Measurements from ENCODE around the gene FAM151A. TPM values are rescaled to one million over a fixed set of nuclear protein-coding genes. Genes with fewer than 3 reads are reported as not detected.
"Not testable (repeated sequence)": the region's sequence is repeated elsewhere in the genome, so short reads cannot be mapped to it uniquely, and the experiment has no call there.

FAM151A gene
- total RNA-seq, 1 experiment from 2014 or later = not detected

- Mint-ChIP-seq H3K9me3 (ENCODE audit: low read depth, unreplicated experiment) (peaks cover 5% of the 10 kb centered on the region), H3K27me3 (ENCODE audit: unreplicated experiment) (peaks cover 43% of the 10 kb centered on the region), H3K4me3 (ENCODE audit: low read depth, unreplicated experiment) (no peak overlapping the region), H3K36me3 (ENCODE audit: insufficient read depth, unreplicated experiment) (no peaks in the 10 kb centered on the region), H3K27ac (ENCODE audit: unreplicated experiment) (no peak overlapping the region), H3K4me1 (ENCODE audit: low read depth, unreplicated experiment) (peaks cover 4% of the 10 kb centered on the region)
- TF ChIP-seq CTCF (IDR thresholded peaks at IDR 0.05; ENCODE audit: unreplicated experiment) = no peak
- no TSS peak for BruUV-seq (replicated peaks)
- no peak for DNase-seq
- CTCF ChIA-PET = no interaction called here
- intact Hi-C loops (cut with micrococcal nuclease; ENCODE audit: unreplicated experiment) = no loop called here
Observed at GRCh38 chr1:54643736-54644135, 20.4 kb upstream of the FAM151A start.

DNA sequence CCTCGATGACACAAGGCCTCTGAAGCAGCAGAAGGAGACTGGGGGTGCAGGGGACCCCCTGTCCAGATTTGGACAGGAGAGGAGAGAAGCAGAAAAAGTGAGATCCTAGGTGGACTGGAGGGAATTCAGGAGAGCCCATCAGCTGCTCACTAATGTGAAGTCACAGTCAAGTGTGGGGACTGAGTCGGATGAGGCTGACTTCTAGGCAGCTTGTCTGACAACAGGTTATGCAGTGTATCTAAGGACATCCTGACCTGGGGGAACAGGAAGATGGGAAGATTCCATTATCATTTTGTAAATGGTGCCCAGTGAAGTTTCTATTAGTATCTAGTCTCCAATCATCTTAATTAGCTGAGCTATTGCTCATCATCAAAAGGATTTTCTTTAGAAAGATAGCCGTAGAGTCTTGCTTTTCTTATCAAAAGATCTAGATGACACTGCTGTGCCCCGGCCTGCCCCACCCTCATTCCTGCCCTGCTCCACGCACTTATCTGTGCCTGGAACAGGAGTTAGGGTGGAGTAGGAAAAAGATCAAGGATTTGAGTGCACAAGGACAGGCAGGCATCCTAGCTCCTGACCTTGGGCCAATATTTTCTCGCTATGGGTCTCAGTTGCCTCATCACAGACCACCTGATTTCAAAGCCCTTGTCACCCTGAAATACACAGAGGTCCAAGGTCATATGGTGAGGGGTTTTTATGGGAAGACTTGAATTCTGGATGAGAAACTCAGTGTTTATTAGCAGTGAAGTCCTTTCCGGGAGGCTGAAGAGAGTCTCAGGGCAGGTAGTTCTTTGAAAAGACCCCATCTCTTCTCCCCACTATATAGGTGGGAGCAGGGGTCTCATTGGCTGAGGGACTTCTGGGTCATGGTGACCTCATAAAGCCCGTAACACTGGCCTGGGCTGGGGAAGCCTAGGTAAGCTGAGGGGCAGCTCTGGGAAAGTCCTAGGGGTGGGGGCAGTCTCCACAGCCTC, 17.8 kb upstream of the FAM151A start, which contains the start of gene MROH7:
TSS of gene MROH7 (plus strand) at position 924 of the 974 bp plus-strand sequence. CDS start 11,141 bp downstream, outside the sequence.
- no peak within 1 kb of the TSS for H3K4me3 Mint-ChIP-seq (ENCODE audit: low read depth, unreplicated experiment)
- peaks cover 43% of the 10 kb centered on the region for H3K27me3 Mint-ChIP-seq (ENCODE audit: unreplicated experiment)
- DNase-seq = no peak
- no peaks in the 10 kb centered on the region for H3K36me3 Mint-ChIP-seq (ENCODE audit: insufficient read depth, unreplicated experiment)
- no peak within 1 kb of the TSS for H3K27ac Mint-ChIP-seq (ENCODE audit: unreplicated experiment)
- CTCF ChIA-PET = no interaction called here
- intact Hi-C loops (cut with micrococcal nuclease; ENCODE audit: unreplicated experiment) = no loop called here
- no TSS peak for BruUV-seq (replicated peaks)
- no peaks in the 10 kb centered on the region for H3K4me1 Mint-ChIP-seq (ENCODE audit: low read depth, unreplicated experiment)
- no peak for TF ChIP-seq CTCF (IDR thresholded peaks at IDR 0.05; ENCODE audit: unreplicated experiment)
- H3K9me3 Mint-ChIP-seq (ENCODE audit: low read depth, unreplicated experiment) = peaks cover 5% of the 10 kb centered on the region

DNA sequence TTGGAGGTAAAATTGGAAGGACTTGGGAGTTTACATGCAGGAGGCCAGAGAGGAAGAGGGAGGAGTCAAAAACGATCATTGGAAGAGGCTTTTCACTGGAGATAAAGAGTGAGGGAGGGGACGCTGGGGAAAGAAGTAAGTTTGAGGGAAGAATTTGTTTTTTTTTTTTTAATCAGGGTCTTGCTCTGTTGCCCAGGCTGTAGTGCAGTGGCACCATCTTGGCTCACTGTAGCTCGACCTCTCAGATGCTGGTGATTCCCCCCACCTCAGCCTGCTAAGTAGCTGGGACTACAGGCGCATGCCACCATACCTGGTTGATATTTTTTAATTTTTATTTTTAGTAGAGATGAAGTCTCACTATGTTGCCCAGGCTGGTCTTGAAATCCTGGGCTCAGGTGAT, 17.0 kb upstream of the FAM151A start:
- no peak overlapping the region for H3K27ac Mint-ChIP-seq (ENCODE audit: unreplicated experiment)
- intact Hi-C loops (cut with micrococcal nuclease; ENCODE audit: unreplicated experiment) = no loop called here
- BruUV-seq (replicated peaks) = no TSS peak

GRCh38 chr1:54636461-54637446, 13.4 kb upstream of the FAM151A start:
- H3K36me3 Mint-ChIP-seq (ENCODE audit: insufficient read depth, unreplicated experiment); CTCF ChIA-PET; H3K4me3 Mint-ChIP-seq (ENCODE audit: low read depth, unreplicated experiment); H3K4me1 Mint-ChIP-seq (ENCODE audit: low read depth, unreplicated experiment); H3K9me3 Mint-ChIP-seq (ENCODE audit: low read depth, unreplicated experiment); intact Hi-C loops (cut with micrococcal nuclease; ENCODE audit: unreplicated experiment); H3K27ac Mint-ChIP-seq (ENCODE audit: unreplicated experiment); BruUV-seq (replicated peaks); DNase-seq: not testable (repeated sequence)
- peaks cover 50% of the 10 kb centered on the region for H3K27me3 Mint-ChIP-seq (ENCODE audit: unreplicated experiment)

More for the DNA sequence above, 17.0 kb upstream of the FAM151A start:
- DNase-seq = no peak
- Mint-ChIP-seq H3K4me3 (ENCODE audit: low read depth, unreplicated experiment) (no peak overlapping the region), H3K27me3 (ENCODE audit: unreplicated experiment) (peaks cover 43% of the 10 kb centered on the region), H3K9me3 (ENCODE audit: low read depth, unreplicated experiment) (peaks cover 5% of the 10 kb centered on the region), H3K4me1 (ENCODE audit: low read depth, unreplicated experiment) (no peaks in the 10 kb centered on the region), H3K36me3 (ENCODE audit: insufficient read depth, unreplicated experiment) (no peaks in the 10 kb centered on the region)
- CTCF ChIA-PET = no interaction called here
- no peak for TF ChIP-seq CTCF (IDR thresholded peaks at IDR 0.05; ENCODE audit: unreplicated experiment)

- H3K36me3 Mint-ChIP-seq (ENCODE audit: insufficient read depth, unreplicated experiment); H3K9me3 Mint-ChIP-seq (ENCODE audit: low read depth, unreplicated experiment); BruUV-seq (replicated peaks); CTCF ChIA-PET; DNase-seq; H3K4me1 Mint-ChIP-seq (ENCODE audit: low read depth, unreplicated experiment); H3K27ac Mint-ChIP-seq (ENCODE audit: unreplicated experiment); intact Hi-C loops (cut with micrococcal nuclease; ENCODE audit: unreplicated experiment); H3K4me3 Mint-ChIP-seq (ENCODE audit: low read depth, unreplicated experiment): not testable (repeated sequence)
- H3K27me3 Mint-ChIP-seq (ENCODE audit: unreplicated experiment) = peaks cover 49% of the 10 kb centered on the region
Observed at GRCh38 chr1:54635804-54636203, 12.5 kb upstream of the FAM151A start.
